GM21723 (cell line): Measurements from ENCODE around the gene ATRN.
"Not testable (repeated sequence)": the region's sequence is repeated elsewhere in the genome, so short reads cannot be mapped to it uniquely, and the experiment has no call there.

Source experiments
- ATAC-seq: cut with Tn5 transposase; IDR thresholded peaks from one replicate; pipeline ENCODE4 v1.9.1; 2021; ENCODE audit warnings: mild to moderate bottlenecking, moderate library complexity; ENCODE audit not compliant: unreplicated experiment

The ATRN gene

DNA sequence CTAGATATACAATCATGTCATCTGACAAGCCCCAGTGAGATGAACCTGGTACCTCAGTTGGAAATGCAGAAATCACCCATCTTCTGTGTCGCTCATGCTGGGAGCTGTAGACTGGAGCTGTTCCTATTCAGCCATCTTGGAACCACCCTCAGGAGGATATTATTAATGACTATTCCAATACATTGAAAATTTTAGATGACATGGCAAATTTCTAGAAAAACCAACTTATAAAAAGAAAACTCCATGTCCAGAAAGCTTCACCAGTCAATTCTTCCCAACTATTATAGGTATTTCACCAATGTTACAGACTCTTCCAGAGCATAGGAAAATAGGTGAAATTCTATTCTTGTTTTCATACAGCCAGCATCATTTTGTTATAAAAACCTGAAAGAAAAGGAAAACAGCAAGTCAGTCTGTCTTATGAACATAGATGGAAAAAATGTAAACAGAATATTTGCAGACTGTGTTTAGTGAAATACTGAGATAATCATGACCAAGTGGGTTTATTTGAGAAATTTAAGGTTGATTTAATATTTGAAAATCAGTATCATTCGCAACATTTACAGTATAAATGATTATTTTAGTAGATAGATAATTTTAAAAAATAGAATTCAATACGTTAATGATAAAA is 43.3 kb downstream of the ATRN start:
- ATAC-seq = no peak

DNA sequence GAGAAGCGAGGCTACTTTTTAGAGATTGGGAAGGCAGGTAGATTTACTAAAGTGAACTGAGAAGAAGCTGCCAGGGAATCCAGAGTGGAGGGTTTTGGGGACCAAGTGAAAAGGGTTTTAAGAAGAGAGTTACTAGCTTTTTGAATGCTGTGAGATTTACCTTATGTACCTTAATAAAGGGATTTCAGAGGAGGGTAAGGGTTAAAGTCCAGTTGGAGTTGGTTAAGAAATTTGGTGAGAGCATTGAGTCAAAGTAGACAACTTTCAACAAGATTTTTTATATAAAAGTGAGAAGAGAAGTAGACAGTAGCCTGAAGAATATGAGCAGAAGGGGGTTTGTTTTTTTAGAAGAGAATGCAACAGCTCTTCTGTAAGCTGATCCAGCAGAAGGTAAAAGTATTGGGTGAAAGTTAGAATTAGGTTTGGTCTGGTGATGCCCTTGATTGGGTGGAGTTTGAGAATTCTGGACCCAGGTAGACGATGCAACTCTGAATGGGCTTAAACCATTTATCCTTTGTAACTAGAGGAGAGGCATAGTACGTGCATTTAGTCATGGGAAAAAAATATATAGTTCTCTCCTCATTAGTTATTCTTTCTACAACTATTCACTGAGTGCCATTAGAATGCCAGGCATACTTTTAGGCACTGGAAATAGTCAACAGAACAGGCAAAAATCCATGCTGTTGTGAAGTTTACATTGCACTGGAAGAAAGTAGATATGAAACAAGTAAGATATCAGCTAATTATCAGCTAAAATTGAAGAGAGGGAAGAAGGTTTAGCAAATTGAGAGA is 44.8 kb downstream of the ATRN start:
- ATAC-seq = no peak

DNA sequence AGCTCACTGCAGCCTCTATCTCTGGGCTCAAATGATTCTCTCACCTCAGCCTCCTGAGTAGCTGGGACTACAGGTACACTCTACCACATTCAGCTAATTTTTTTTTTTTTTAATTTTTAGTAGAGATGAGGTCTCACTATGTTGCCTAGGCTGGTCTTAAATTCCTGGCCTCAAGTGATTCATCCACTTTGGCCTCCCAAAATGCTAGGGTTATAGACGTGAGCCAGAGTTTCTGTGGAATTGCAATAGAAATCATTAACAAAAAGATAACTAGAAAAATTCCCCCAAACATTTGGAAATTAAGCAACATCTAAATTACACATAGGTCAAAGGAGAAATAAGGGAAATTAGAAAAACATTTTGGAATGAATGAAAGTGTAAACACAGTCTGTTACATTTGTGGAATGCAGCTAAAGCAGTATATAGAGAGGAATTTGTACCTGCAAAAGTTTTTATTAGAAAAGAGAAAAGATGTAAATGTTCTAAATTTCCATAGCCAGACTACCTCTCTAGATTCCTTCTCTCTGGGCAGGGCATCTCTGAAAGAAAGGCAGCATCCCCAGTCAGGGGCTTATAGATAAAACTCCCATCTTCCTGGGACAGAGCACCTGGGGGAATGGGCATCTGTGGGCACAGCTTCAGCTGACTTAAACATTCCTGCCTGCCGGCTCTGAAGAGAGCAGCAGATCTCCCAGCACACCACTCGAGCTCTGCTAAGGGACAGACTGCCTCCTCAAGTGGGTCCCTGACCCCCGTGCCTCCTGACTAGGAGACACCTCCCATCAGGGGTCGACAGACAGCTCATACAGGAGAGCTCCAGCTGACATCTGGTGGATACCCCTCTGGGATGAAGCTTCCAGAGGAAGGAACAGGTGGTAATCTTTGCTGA is 51.3 kb downstream of the ATRN start:
- no peak for ATAC-seq

DNA sequence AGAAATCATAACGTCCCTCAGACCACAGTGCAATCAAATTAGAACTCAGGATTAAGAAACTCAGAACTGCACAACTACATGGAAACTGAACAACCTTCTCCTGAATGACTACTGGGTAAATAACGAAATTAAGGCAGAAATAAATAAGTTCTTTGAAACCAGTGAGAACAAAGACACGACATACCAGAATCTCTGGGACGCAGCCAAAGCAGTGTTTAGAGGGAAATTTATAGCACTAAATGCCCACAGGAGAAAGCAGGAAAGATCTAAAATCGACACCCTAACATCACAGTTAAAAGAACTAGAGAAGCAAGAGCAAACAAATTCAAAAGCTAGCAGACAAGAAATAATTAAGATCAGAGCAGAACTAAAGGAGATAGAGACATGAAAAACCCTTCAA is 53.9 kb downstream of the ATRN start:
- not testable (repeated sequence) for ATAC-seq

DNA sequence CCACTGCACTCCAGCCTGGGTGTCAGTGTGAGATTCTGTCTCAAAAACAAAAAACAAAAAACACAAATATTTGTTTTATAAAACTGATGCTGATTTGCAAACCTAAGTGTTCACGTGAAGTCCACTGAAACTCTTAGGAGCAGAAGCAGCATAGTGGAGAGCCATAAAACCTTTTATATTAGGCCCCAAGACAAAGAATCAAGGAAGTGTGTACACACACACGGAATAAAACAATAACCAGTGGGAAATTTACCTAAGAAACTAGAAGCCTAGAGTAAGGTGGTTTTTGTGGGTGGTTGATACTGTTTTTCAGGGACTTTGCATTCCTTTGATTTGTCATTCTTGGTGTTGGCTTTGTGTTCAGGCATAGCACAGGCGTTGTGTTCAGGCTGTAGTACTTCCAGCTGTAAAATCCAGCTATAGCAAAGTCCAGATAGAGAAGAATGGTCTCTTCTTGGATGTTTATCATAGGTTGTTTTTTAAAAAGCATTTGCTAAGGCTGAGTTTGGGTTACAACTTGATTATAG is 61.3 kb downstream of the ATRN start:
- ATAC-seq = no peak

DNA sequence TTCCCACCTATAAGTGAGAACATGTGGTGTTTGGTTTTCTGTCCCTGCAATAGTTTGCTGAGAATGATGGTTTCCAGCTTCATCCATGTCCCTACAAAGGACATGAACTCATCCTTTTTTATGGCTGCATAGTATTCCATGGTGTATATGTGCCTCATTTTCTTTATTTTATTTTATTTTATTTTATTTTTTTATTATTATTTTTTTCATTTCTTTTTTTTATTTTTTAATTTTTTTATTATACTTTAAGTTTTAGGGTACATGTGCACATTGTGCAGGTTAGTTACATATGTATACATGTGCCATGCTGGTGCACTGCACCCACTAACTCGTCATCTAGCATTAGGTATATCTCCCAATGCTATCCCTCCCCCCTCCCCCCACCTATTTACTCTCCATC is 66.9 kb downstream of the ATRN start:
- not testable (repeated sequence) for ATAC-seq

DNA sequence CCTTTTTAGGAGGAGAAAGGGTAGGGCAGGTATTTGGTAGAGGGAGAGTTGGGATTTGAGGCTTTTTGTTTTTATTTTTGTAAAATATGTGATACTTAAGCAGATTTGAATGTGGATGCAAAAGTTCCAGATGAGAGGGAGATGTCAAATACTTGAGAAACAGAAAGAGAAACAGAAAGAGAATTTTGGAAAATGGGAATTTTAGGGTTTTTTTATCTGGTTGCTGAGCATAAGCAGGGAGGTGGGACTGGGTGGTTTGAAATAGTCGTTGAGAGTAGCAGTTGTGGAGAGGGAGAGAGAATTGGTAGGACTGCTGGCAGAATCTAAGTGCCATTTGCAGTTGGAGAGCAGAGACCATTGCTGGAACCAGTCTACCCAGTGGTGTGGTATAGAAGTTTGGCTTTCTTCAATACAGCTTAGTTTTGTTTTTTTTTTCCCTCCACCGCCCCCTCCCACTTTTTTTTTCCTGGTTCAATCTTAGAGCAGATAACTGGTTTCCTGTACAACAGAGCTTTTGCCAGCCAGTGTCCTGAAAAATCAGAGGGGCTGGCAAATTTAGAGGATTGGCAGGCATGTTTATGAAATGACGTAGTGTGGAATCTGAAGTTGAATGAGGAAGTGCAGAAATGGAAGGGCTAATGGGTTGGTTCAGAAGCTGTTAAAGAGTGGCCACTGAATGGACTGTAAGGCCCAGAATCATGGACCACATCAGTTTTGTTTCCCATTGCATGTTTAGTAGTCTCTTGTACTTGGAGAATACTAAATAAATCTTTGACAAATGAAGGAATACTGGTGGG is 68.7 kb downstream of the ATRN start:
- no peak for ATAC-seq

DNA sequence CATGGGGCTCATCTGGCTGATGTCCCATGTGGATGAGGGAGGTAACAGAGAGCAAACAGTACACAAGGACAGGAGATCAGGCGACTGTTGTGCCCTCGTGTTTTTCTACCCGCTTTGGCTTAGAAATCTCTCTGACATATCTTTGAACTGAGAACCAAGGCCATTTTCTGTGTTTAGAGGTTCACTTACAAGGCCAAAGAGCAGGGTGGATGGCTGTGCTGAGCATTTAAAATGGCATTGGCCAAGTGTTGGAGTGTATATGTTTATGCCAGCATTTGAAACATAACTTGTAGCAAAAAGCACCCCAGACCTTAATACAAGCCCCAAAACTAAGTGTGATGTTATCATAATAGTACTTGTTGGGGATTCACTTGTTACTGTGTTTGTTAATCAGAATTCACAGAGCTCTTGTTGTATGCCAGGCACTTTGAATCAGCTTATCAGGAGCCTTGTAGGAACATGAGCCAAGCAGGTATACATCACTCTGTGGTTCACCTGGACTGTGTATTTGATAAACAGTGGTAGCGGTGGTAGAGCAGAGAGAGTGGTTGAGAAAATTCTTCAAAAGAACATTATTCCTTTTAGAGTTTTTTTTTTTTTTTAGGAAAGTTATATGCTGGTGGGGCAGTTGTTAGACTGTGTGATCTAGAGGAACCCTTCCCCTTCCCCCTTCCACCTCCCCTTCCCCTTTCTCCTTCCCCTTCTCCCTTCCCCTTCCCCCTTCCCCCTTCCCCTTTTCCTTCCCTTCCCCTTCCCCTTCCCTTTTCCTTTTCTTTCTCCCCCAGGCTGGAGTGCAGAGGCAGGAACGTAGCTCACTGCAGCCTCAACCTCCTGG is 71.3 kb downstream of the ATRN start:
- no peak for ATAC-seq

DNA sequence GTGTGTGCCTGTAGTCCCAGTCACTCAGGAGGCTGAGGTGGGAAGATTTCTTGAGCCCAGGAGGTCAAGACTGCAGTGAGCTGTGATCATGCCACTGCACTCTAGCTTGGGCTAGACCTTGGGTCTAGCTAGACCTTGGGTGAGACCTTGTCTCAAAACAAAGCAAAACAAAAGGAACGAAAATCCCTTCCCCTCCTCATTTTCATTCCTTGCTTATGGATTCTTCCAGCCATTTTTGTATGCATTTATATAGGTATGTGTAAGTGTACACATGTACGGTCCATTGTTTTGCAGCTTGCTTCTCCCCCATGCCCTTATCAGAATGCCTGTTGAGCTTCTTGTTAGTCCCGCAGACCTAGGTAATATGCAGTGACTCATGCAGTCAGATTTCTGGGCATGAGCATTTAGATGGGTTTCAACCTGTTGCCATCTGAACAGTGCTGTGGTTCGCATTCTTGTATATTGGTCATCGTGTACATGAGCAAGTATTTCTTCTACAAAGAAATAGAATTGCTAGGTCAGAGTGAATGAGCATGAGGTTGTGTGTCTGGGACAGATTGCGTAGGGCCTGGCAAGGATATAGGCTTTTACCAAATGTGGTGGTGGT is 73.2 kb downstream of the ATRN start:
- ATAC-seq = no peak

DNA sequence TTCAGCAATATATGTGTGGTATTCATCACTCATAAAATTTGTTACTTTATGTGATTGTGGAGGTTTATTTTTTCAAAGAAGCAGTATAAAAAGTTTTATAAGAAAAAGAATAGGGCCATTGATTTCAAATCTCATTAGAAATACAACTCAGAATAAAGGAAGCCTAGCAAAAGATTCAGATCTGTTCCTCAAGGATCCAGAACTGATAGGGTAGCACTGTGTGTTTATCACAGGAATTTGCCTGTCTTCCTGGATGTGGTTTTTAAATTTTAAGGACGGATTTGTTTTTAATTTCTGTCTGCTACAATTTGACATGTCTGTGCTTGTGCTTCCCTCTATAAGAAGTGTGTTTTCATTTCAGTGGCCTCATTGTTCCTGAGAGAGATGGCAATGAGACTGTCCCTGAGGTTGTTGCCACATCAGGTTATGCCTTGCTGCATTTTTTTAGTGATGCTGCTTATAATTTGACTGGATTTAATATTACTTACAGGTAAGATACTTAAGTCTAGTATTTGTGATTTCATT is 74.6 kb downstream of the ATRN start:
- ATAC-seq = no peak

DNA sequence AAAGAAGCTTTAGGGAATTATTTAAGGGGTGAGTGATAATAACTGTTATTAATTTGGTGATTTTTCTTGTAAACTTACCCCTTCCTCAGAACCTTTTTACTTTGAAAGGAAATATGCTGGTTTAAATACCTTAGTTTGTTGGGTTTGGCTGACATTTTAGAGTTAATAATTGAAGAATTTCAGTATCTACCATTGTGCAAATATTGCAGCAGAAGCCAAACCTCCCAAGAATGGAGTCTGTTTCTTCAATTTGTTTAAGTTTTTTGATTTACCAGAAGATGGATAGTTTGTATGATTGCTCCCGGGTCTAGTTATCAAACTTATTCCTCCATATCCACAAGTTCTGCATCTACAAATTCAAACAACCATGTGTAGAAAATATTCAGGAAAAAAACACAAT is 77.1 kb downstream of the ATRN start:
- ATAC-seq = no peak

DNA sequence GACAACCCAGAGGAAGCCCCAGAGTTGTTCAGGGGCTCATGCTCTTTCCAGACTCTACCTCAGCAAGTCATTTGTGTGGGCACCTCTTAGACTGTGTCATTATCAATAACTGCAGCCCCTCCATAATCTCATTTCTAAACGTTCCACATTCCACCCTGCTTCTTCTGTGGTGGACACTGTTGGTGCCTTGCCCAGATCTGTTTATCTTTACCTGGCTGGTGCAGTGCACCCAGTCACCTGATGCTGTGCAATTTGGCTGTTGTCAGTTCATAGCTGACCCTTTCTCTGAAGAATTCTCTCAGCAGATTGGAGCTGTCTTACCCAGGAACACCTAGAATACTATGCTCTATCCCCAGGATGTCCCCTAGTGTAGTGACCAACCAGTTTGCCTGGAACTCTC is 80.0 kb downstream of the ATRN start:
- no peak for ATAC-seq

DNA sequence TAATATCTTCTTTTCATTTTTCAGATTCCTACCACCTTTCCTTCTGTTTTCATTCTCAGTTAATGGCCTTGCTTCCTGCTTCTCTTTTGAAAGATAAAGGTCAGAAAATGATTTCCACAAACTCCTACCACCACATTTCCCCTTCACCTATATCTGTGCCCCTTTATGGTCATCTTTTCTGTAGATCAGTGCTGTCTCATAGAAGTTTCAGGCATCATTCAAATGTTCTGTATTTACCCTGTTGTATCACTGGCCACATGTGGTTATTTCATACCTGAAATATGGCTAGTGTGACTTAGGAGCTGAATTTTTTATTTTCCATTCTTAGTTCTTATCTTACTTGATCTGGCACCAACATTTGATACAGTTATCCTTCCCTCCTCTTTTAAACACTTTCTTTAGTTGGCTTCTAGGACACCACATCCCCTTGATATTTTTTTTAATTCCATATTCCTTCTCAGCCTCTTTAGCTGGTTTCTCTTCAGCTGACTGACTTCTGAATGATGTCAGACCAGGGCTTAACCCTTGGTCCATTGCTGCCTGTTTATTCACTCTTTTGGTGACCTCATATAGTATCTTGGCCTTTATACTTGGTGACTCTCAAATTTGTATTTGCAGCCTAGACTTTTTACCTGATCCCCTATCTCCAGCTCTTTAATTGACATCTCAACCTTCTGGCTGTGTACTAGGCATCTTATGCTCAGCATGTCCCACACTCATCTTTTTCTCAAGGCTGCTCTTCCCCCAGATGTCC is 81.0 kb downstream of the ATRN start:
- ATAC-seq = no peak

DNA sequence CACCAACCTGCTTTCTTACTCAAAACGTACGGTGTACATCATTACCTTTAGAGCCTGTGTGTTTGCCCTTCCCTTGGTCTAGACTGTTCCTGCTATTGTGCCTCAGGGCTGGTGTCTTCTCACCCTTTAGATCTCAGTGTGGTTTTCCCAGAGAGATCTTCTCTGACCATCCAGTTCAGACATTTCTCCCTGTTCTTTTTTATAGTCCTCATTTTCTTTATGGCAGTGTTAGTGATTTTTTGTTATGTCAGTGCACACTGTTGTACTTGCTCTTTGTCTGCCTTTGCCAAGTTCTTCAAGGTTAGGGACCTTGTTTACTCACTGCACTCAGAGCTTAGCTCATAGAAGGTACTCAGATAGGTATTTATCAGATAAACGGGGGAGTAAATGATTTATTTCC is 82.8 kb downstream of the ATRN start:
- ATAC-seq = no peak

DNA sequence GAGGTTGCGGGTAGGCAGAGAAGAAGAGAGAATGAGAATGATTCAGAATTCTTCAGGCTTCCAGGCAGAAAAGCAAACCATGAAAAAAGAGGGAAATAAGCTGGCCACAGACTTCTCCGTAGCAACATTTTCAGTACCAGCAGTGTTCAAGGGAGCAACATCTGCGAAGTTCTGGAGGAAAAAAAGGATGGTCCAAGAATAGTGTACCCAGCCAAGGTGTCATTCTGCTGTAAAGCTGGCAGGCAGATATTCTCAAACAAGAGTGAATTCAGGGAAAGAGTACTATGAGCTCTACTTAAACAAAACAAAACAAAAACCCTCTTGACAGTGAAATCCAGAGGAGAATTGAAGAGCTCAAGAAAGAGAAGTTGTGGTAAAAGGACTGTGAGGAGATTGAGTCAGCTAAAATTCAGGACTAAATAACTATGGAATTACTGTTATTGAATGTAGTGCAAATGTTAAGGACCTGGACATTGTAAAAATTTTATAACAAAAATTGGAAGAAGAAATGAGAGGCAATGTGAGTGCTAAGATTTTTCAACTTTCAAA is 86.5 kb downstream of the ATRN start:
- ATAC-seq = no peak

DNA sequence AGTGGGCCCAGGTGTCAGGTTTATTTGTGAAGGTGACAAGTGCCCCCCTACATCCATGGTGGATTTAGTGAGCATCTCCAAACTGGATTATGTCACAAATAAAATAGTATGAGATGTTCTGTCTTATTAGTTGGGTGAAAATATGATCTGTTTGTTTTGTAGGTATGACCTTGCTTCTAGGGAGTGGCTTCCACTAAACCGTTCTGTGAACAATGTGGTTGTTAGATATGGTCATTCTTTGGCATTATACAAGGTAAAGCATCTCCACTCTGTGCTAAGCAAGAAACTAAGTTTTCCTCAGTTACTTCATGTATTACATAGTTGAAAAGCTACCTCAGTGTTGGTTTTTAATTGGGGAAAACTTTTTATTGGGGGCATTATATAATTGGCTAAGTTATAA is 88.4 kb downstream of the ATRN start:
- ATAC-seq = no peak

DNA sequence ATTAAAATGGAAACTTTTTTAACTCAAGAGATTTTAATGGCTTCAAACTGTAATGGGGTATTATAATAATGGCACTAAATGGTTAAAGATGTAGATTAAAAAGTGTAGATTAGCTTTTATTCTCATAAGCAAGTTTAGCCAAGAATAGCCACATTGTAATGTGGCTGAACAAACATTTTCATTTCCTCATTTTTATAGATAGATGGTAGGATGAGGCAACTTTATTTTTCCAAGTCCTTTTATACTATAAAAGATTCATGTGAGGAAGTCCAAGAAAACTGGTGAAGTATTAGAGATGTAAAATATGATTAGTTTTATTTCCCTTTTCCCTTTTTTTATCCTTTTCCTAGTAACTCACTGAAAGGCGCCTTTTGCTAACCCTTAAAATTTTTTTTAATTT is 88.8 kb downstream of the ATRN start:
- no peak for ATAC-seq

DNA sequence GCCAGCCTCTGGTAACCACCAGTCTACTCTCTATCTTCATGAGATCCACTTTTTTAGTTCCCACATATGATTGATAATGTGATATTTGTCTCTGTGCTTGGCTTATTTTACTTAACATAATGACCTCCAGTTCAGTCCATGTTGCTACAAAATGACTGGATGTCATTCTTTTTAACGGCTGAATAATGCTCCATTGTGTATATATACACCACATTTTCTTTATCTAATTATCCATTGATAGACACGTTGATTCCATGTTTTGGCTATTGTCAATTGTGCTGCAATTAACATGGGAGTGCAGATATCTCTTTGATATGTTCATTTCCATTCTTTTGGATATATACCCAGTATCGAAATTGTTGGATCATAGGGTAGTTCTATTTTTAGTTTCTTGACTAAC is 89.3 kb downstream of the ATRN start:
- no peak for ATAC-seq
